Neural crest cell (in vitro differentiated cells): Measurements from ENCODE around the gene GNE. TPM values are rescaled to one million over a fixed set of nuclear protein-coding genes. Genes with fewer than 3 reads are reported as not detected.

Experiments
- DNase-seq: peaks from one replicate; pipeline ENCODE4 v3.0.0; 2021; ENCODE audit warnings: low read depth, mixed read lengths, low spot score
- H3K27ac Mint-ChIP-seq: one replicate; pipeline ENCODE4 v1.8.0; 2021; ENCODE audit warnings: mild to moderate bottlenecking, mixed read lengths; ENCODE audit not compliant: unreplicated experiment
- H3K27me3 Mint-ChIP-seq: 2 replicates; pipeline ENCODE4 v1.8.0; 2021; ENCODE audit warnings: low read depth, mild to moderate bottlenecking, mixed read lengths
- H3K36me3 Mint-ChIP-seq: 2 replicates; pipeline ENCODE4 v1.8.0; 2021; ENCODE audit warnings: low read depth, mild to moderate bottlenecking, mixed read lengths
- H3K4me1 Mint-ChIP-seq: 2 replicates; pipeline ENCODE4 v1.8.0; 2021; ENCODE audit warnings: mixed read lengths
- H3K4me3 Mint-ChIP-seq: one replicate; pipeline ENCODE4 v1.8.0; 2021; ENCODE audit warnings: mild to moderate bottlenecking, mixed read lengths
- H3K9me3 Mint-ChIP-seq: 2 replicates; pipeline ENCODE4 v1.8.0; 2021; ENCODE audit warnings: mixed read lengths
- total RNA-seq: library from RNA; stranded (reverse); gene quantifications from 2 replicates; pipeline ENCODE4 v1.2.1, GENCODE V29; 2021
- TF ChIP-seq, protein P1 (sequence below): fragments of 200-600 bp; sonication (generic); conservative IDR thresholded peaks from 2 replicates; pipeline ENCODE4 v1.5.0; 2021; ENCODE audit warnings: antibody characterized with exemption, mild to moderate bottlenecking

GNE gene
- total RNA-seq, 1 donor from 2014 or later: 24.6 TPM

DNA sequence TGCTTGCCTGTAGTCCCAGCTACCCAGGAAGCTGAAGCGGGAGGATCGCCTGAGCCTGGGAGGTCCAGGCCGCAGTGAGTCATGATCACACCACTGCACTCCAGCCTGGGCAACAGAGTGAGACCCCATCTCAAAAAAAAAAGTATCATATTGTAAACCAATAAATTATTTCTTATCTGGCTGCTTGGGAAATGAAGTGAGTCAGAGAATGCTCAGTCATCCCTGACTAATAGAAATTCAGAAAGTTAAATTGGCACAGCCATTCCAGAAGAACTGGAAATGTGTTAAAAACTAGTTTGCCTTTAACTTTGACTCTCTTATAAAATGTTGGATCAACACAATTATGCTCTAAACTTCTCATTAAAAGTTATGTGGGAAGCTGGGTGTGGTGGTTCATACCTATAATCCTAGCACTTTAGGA lies 9.8 kb upstream of the GNE start:
- Mint-ChIP-seq H3K4me1 (no peaks in the 10 kb centered on the region), H3K9me3 (no peaks in the 10 kb centered on the region), H3K27ac (no peak overlapping the region), H3K4me3 (no peak overlapping the region), H3K27me3 (no peaks in the 10 kb centered on the region), H3K36me3 (peaks cover 5% of the 10 kb centered on the region)
- no peak for DNase-seq
- TF ChIP-seq, protein P1, sequence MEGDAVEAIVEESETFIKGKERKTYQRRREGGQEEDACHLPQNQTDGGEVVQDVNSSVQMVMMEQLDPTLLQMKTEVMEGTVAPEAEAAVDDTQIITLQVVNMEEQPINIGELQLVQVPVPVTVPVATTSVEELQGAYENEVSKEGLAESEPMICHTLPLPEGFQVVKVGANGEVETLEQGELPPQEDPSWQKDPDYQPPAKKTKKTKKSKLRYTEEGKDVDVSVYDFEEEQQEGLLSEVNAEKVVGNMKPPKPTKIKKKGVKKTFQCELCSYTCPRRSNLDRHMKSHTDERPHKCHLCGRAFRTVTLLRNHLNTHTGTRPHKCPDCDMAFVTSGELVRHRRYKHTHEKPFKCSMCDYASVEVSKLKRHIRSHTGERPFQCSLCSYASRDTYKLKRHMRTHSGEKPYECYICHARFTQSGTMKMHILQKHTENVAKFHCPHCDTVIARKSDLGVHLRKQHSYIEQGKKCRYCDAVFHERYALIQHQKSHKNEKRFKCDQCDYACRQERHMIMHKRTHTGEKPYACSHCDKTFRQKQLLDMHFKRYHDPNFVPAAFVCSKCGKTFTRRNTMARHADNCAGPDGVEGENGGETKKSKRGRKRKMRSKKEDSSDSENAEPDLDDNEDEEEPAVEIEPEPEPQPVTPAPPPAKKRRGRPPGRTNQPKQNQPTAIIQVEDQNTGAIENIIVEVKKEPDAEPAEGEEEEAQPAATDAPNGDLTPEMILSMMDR: no peak

DNA sequence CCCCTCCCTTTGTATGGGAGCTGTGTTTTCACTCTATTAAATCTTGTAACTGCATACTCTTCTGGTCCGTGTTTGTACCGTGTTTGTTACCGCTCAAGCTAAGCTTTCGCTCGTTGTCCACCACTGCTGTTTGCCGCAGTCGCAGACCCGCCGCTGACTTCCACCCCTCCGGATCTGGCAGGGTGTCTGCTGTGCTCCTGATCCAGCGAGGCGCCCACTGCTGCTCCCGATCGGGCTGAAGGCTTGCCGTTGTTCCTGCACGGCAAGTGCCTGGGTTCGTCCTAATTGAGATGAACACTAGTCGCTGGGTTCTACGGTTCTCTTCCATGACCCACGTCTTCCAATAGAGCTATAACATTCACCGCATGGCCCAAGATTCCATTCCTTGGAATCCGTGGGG lies 6.6 kb upstream of the GNE start:
- no peaks in the 10 kb centered on the region for H3K4me1 Mint-ChIP-seq
- no peaks in the 10 kb centered on the region for H3K27me3 Mint-ChIP-seq
- no peak for DNase-seq
- H3K36me3 Mint-ChIP-seq: peaks cover 5% of the 10 kb centered on the region
- H3K27ac Mint-ChIP-seq: no peak overlapping the region
- TF ChIP-seq, protein P1: no peak
- no peak overlapping the region for H3K4me3 Mint-ChIP-seq
- H3K9me3 Mint-ChIP-seq: no peaks in the 10 kb centered on the region

DNA sequence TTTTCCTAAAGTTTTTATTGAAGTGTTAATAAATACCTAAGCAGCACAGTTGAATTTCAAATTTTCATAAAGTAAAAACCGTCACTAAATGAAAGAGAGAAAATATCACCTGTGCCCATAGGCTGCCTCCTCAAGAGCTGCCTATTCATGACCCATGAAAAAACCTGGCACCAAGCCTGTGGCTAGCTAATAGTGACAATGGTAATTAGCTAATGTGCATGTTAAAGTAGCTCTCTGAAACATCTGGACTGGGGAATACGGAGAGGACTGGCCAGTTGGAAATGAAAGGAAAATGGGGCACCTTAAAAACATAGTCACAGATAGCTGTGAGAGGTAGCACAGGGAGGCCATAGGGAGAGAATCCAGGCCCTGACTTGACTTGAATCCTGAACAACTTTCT lies 5.4 kb upstream of the GNE start:
- no peaks in the 10 kb centered on the region for H3K27me3 Mint-ChIP-seq
- peaks cover 2% of the 10 kb centered on the region for H3K36me3 Mint-ChIP-seq
- TF ChIP-seq, protein P1: no peak
- no peaks in the 10 kb centered on the region for H3K9me3 Mint-ChIP-seq
- DNase-seq: no peak
- H3K27ac Mint-ChIP-seq: no peak overlapping the region
- peaks cover 2% of the 10 kb centered on the region for H3K4me1 Mint-ChIP-seq
- H3K4me3 Mint-ChIP-seq: no peak overlapping the region

DNA sequence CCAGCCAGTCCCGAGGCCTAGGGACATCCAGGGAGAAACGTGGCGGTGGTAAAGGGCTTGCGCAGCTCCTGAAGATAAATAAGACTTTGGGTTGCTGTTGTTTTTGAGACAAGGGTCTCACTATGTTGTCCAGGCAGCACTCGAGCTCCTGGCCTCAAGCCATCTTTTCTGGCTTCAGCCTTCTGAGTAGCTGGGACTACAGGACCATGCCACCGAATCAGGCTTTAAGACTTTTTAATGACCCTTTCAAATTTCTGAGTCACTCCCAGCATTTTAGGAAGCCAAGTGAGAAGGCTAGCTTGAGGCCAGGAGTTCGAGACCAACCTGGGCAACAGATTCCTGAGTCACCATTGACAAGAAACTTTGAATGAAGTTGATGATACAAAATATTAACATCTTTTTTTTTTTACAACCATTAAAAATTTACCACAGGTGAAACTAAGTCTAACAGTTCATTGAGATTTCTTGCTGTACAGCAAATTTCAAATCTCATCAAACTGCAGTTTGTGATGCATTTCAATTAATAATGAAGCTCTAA lies 817 bp upstream of the GNE start:
- Mint-ChIP-seq H3K4me3 (peak overlapping the region; percentile 98), H3K4me1 (peaks cover 10% of the 10 kb centered on the region), H3K36me3 (no peaks in the 10 kb centered on the region), H3K27ac (peak overlapping the region; percentile 98), H3K9me3 (no peaks in the 10 kb centered on the region), H3K27me3 (no peaks in the 10 kb centered on the region)
- no peak for DNase-seq
- TF ChIP-seq, protein P1: no peak

DNA sequence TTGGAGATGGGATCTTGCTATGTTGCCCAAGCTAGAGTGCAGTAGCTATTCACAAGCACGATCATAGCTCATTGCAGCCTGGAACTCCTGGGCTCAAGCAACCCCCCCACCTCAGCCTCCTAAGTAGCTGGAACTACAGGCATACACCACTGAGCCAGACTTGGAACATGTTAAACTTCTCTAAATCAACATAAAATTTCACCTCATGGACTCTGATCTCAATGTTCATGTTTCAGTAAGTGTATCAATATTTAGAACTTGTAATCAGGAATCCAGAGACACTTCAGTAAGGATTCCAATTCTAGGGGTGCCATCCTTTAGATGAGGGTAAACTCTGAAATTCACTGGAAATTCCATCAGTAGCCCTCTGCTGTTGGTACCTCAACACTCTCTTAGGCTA lies 6.8 kb downstream of the GNE start:
- Mint-ChIP-seq H3K9me3 (no peaks in the 10 kb centered on the region), H3K27me3 (no peaks in the 10 kb centered on the region), H3K27ac (no peak overlapping the region), H3K36me3 (no peaks in the 10 kb centered on the region), H3K4me1 (peaks cover under 1% of the 10 kb centered on the region), H3K4me3 (no peak overlapping the region)
- TF ChIP-seq, protein P1: no peak
- DNase-seq: no peak
